ENCODE measurements around the gene EFCAB12. TPM values are rescaled to one million over a fixed set of nuclear protein-coding genes. Genes with fewer than 3 reads are reported as not detected.

EFCAB12 gene
- total and polyA plus RNA-seq, 2 of the 13 experiments (the other 11 are each of a cell fraction or from before 2014, with no cell fraction given): 0.31 to 2.4 TPM

GRCh38 chr3:129399895-129400357 is 28.5 kb downstream of the EFCAB12 start (continued):
- TF ChIP-seq DMTF1 (CRISPR knock-in tag; IDR thresholded peaks at IDR 0.05): no peak
- no peak for TF ChIP-seq RORA (CRISPR knock-in tag; IDR thresholded peaks at IDR 0.05)
- no peak for TF ChIP-seq TFDP1 (CRISPR knock-in tag; IDR thresholded peaks at IDR 0.05; ENCODE audit: borderline replicate concordance)
- no peak for TF ChIP-seq RBM22 (optimal IDR thresholded peaks at IDR 0.05; ENCODE audit: low read length)
- TF ChIP-seq ZFP82 (CRISPR knock-in tag; IDR thresholded peaks at IDR 0.05; ENCODE audit: borderline replicate concordance): no peak
- TF ChIP-seq NFYC (CRISPR knock-in tag; IDR thresholded peaks at IDR 0.05): no peak
- no peak for TF ChIP-seq EP300 (IDR thresholded peaks at IDR 0.05; ENCODE audit: low read depth in 2 of 2, low read length in 2 of 2)
- TF ChIP-seq EP300 (CRISPR knock-in tag; IDR thresholded peaks at IDR 0.05; ENCODE audit: borderline replicate concordance): no peak
- TF ChIP-seq PCBP1 (IDR thresholded peaks at IDR 0.05; ENCODE audit: borderline replicate concordance, low read depth, low read length): no peak
- TF ChIP-seq ZFP90 (CRISPR knock-in tag; IDR thresholded peaks at IDR 0.05; ENCODE audit: borderline replicate concordance): no peak
- TF ChIP-seq ZFP36L1 (CRISPR knock-in tag; IDR thresholded peaks at IDR 0.05): no peak
- no peak for TF ChIP-seq SUZ12 (IDR thresholded peaks at IDR 0.05; ENCODE audit: low read depth, low read length)
- TF ChIP-seq PHF21A (CRISPR knock-in tag; IDR thresholded peaks at IDR 0.05): no peak
- no peak for TF ChIP-seq ZNF75D (CRISPR knock-in tag; IDR thresholded peaks at IDR 0.05; ENCODE audit: borderline replicate concordance)
- TF ChIP-seq MLX (CRISPR knock-in tag; IDR thresholded peaks at IDR 0.05): no peak
- no peak for TF ChIP-seq HNRNPH1 (optimal IDR thresholded peaks at IDR 0.05; ENCODE audit: low read depth, low read length)
- no peak for TF ChIP-seq ZNF30 (CRISPR knock-in tag; IDR thresholded peaks at IDR 0.05)
- no peak for TF ChIP-seq STAT5B (CRISPR knock-in tag; IDR thresholded peaks at IDR 0.05)
- TF ChIP-seq SIN3A (IDR thresholded peaks at IDR 0.05; ENCODE audit: borderline replicate concordance, low read depth, low read length): no peak
- no peak for TF ChIP-seq FOXP4 (CRISPR knock-in tag; IDR thresholded peaks at IDR 0.05)
- no peak for TF ChIP-seq RFX3 (CRISPR knock-in tag; IDR thresholded peaks at IDR 0.05)
- TF ChIP-seq DRAP1 (CRISPR knock-in tag; IDR thresholded peaks at IDR 0.05): peak; percentile 57; the same call in 1 of the 2 replicates
- TF ChIP-seq PTBP1 (IDR thresholded peaks at IDR 0.05; ENCODE audit: low read depth, low read length, poor library complexity, severe bottlenecking): no peak
- TF ChIP-seq HDAC1 (CRISPR knock-in tag; IDR thresholded peaks at IDR 0.05): peak; percentile 40; the same call in 1 of the 2 replicates
- no peak for TF ChIP-seq ZSCAN9 (CRISPR knock-in tag; IDR thresholded peaks at IDR 0.05; ENCODE audit: borderline replicate concordance)
- no peak for TF ChIP-seq MTF2 (CRISPR knock-in tag; IDR thresholded peaks at IDR 0.05; ENCODE audit: borderline replicate concordance)
- peak; percentile 78 for TF ChIP-seq POLR2AphosphoS5 (IDR thresholded peaks at IDR 0.05; ENCODE audit: low read depth, low read length)

Data from HepG2 (cell line).